PFSK-1 (cell line): ENCODE measurements around the gene NXPH3.
A peak's percentile ranks its signal among the peaks of the same experiment; 100 is the strongest.

ENCODE experiments used
- FOXP2 ChIP-seq: optimal IDR thresholded peaks from 2 replicates; pipeline ENCODE3; 2011; ENCODE audit warnings: borderline replicate concordance, control low read depth, inconsistent platforms; ENCODE audit not compliant: insufficient read depth; ENCODE audit errors: extremely low read length, extremely low read depth
- POLR2AphosphoS5 ChIP-seq: IDR thresholded peaks from 2 replicates; pipeline ENCODE4 v1.6.1; 2012; ENCODE audit warnings: low read depth, mild to moderate bottlenecking, control low read depth, low read length, moderate library complexity
- SIN3A ChIP-seq: IDR thresholded peaks from 2 replicates; pipeline ENCODE4 v1.6.1; 2012; ENCODE audit warnings: mild to moderate bottlenecking, low read length, moderate library complexity, borderline replicate concordance; ENCODE audit not compliant: insufficient read depth
- TAF1 ChIP-seq: IDR thresholded peaks from 2 replicates; pipeline ENCODE4 v1.6.1; 2012; ENCODE audit warnings: low read length, control low read depth, borderline replicate concordance; ENCODE audit not compliant: insufficient read depth
- TF ChIP-seq, protein P1 (sequence below), 2 experiments: IDR thresholded peaks; 2 replicates each; pipeline versions ENCODE4 v1.6.1 to v1.8.0; 2011 to 2012; ENCODE audit warnings: low read depth in 2 of 2, low read length in 2 of 2, control low read depth in 1 of 2, inconsistent platforms in 1 of 2, mild to moderate bottlenecking in 1 of 2, moderate library complexity in 1 of 2; ENCODE audit not compliant: insufficient read depth in 1 of 2

NXPH3 gene

DNA sequence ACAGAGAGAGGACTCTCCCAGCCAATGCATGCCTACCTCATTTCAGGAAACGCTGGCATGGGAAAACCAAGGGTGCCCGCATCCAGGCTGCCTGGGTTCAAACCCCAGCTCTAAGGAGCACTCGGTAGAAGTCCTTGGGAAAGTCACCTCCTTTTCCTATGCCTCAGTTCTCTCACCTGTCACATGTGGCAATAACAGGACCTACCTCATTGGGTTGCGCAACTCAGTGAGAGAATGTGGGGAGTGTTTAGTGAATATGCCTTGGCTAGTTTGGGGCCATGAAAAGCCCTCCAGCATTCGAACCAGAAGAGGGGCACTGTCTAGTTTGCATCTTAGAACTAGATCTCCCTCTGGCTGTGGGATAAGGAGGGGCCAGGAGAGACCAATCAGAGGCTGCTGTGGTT lies 9.0 kb upstream of the NXPH3 start:
- no peak for TF ChIP-seq POLR2AphosphoS5
- TF ChIP-seq, protein P1, sequence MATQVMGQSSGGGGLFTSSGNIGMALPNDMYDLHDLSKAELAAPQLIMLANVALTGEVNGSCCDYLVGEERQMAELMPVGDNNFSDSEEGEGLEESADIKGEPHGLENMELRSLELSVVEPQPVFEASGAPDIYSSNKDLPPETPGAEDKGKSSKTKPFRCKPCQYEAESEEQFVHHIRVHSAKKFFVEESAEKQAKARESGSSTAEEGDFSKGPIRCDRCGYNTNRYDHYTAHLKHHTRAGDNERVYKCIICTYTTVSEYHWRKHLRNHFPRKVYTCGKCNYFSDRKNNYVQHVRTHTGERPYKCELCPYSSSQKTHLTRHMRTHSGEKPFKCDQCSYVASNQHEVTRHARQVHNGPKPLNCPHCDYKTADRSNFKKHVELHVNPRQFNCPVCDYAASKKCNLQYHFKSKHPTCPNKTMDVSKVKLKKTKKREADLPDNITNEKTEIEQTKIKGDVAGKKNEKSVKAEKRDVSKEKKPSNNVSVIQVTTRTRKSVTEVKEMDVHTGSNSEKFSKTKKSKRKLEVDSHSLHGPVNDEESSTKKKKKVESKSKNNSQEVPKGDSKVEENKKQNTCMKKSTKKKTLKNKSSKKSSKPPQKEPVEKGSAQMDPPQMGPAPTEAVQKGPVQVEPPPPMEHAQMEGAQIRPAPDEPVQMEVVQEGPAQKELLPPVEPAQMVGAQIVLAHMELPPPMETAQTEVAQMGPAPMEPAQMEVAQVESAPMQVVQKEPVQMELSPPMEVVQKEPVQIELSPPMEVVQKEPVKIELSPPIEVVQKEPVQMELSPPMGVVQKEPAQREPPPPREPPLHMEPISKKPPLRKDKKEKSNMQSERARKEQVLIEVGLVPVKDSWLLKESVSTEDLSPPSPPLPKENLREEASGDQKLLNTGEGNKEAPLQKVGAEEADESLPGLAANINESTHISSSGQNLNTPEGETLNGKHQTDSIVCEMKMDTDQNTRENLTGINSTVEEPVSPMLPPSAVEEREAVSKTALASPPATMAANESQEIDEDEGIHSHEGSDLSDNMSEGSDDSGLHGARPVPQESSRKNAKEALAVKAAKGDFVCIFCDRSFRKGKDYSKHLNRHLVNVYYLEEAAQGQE (IDR thresholded peaks at IDR 0.05; ENCODE audit: insufficient read depth in 1 of 2, low read depth in 2 of 2, low read length in 2 of 2) = no peak
- no peak for TF ChIP-seq SIN3A
- no peak for TF ChIP-seq TAF1
- no peak for TF ChIP-seq FOXP2

DNA sequence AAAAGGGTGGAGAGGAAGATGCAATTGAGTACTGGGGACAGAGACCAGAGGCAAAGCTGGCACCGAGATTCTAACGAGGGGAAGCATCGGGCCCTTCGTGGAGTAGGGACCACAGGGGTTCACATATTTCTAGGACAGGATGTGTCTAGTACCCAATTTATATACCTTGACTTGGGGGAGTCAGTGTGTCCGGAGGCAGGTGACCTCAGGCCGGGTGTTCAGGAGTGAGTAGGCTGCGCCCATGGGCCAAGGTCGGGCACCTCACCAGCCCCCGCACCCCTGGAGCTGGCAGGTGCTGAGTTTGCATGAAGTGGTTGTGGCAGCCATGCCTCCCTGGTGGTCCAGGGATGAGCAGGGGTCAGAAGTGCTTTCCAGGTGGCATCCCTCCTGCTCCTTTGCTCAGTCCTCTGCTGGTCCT lies 8.6 kb upstream of the NXPH3 start:
- TF ChIP-seq SIN3A (no peak), FOXP2 (no peak), TAF1 (no peak), POLR2AphosphoS5 (no peak)
- TF ChIP-seq, protein P1 (IDR thresholded peaks at IDR 0.05; ENCODE audit: insufficient read depth in 1 of 2, low read depth in 2 of 2, low read length in 2 of 2) = no peak

DNA sequence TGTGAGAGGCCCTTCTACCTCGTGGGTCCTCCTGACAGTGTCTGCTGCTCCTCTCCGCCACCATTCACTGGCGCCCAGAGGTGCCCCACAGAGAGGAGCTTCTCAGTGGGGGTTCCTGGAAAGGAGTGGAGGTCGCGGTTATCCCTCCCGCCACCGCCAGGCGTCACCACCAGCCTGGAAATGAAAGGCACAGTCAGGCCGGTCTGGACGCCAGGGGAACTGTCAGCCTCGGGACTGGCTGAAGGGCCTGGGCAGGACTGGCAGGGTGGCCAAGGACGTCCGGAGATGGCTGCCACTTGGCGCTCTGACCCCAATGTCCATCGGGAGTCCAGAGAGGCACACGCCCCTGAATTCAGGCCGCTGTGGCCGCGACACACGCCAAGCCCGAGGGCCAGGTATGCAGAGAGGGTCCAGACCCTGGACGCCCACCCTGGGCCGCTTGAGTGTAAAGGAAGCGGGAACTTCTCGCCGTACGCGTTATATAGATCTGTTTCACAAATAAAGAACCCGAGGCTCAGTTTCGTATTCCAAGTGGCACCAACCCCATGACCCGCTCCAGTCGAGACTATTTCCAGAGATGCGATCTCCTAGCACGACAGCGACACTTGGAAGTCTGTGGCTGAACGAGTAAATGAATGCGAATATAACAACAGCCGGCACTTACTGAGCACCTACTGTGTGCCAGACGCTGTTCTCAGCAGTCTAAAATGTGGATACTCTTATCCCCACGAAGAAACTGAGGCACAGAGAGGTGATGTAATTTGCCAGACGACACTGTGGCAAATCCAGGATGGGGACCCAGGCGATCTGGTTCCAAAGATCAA lies 7.6 kb upstream of the NXPH3 start:
- peak; percentile 68 for TF ChIP-seq FOXP2
- no peak for TF ChIP-seq SIN3A
- TF ChIP-seq, protein P1 (IDR thresholded peaks at IDR 0.05; ENCODE audit: insufficient read depth in 1 of 2, low read depth in 2 of 2, low read length in 2 of 2) = no peak
- TF ChIP-seq TAF1 = no peak

DNA sequence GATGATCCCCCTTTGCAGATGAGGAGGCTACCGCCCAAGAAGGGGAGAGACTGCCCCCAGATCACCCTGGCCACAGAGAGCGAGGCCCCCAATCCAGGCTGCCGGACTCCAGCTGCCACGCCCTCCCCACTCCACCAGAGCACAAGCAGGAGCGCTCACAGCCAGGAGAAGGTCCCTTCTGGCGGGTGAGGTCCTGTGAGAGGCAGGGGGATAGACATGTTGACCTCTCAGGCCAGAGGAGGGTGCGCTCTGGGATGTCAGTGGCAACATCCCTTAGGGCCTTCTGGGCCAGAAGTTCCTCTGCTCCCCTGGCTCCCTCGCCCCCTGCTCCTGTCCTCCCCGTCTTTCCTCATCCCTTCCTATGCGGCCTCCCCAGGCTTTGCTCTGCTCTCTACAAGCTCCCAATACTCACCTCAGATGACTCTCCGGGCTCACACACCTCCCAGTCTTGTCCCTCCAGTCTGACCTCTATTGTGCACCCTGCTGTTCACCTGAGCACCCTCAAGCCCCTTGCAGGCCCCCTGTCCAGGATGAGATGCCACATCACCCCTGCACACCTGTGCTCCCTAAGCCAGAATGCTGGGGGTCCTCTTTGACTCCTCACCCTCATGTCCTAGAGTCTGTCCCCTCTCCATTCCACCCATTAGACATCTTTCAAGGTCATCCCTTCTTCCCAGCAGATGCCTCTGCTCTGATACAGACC lies 5.0 kb upstream of the NXPH3 start:
- TF ChIP-seq TAF1 (no peak), POLR2AphosphoS5 (no peak), FOXP2 (no peak), SIN3A (no peak)
- TF ChIP-seq, protein P1 (IDR thresholded peaks at IDR 0.05; ENCODE audit: insufficient read depth in 1 of 2, low read depth in 2 of 2, low read length in 2 of 2) = no peak
